Naive B cell (primary cell): ENCODE measurements around the gene PPP1R18. TPM values are rescaled to one million over a fixed set of nuclear protein-coding genes. Genes with fewer than 3 reads are reported as not detected.

Experiments
- polyA plus RNA-seq, 6 donors: library from polyadenylated mRNA; unstranded; fragments of 300-500 nt; fragmentation: Illumina TruSeq; gene quantifications; one replicate each; pipeline ENCODE4 v1.2.3, GENCODE V29; 2021; ENCODE audit warnings: low read depth in 6 of 6

Gene PPP1R18
- polyA plus RNA-seq, 6 donors from 2014 or later: 70.3 to 103 (median 82.6) TPM

Other genes starting within 250 kb of the PPP1R18 start
- 1,000 to 10,000 TPM; 2,024 to 3,192 (median 2,301) TPM for gene HLA-E, start 197.1 kb downstream of the PPP1R18 start, polyA plus RNA-seq
- 10 to 100 TPM; 23.8 to 47.4 (median 36.8) TPM for gene GNL1, start 130.2 kb downstream of the PPP1R18 start, polyA plus RNA-seq
- gene PRR3, start 129.3 kb downstream of the PPP1R18 start, polyA plus RNA-seq: 10 to 100 TPM in 4 of 6 donors, 1 to 10 TPM in 2; 8.1 to 14.2 (median 11.2) TPM
- 10 to 100 TPM; 11.5 to 31.0 (median 19.3) TPM for gene ABCF1, start 115.2 kb downstream of the PPP1R18 start, polyA plus RNA-seq
- 10 to 100 TPM in 5 of 6 donors, 1 to 10 TPM in 1; 7.8 to 27.9 (median 25.9) TPM for gene PPP1R10, start 69.4 kb downstream of the PPP1R18 start, polyA plus RNA-seq
- 100 to 1,000 TPM; 101 to 221 (median 142) TPM for gene MRPS18B, start 68.8 kb downstream of the PPP1R18 start, polyA plus RNA-seq
- gene ATAT1, start 59.8 kb downstream of the PPP1R18 start, polyA plus RNA-seq: 1 to 10 TPM in 5 of 6 donors, under 1 TPM in 1; 0.79 to 4.1 (median 2.0) TPM
- gene C6orf136, start 39.5 kb downstream of the PPP1R18 start, polyA plus RNA-seq: 10 to 100 TPM in 4 of 6 donors, 1 to 10 TPM in 2; 8.1 to 15.5 (median 12.2) TPM
- 10 to 100 TPM in 5 of 6 donors, 1 to 10 TPM in 1; 4.2 to 27.0 (median 16.1) TPM for gene DHX16, start 13.6 kb downstream of the PPP1R18 start, polyA plus RNA-seq
- gene NRM, start 4.3 kb upstream of the PPP1R18 start, polyA plus RNA-seq: 10 to 100 TPM; 37.3 to 72.1 (median 45.4) TPM
- 1 to 10 TPM; 2.0 to 8.3 (median 3.5) TPM for gene MDC1, start 30.6 kb upstream of the PPP1R18 start, polyA plus RNA-seq
- 100 to 1,000 TPM in 1 of 6 donors, 10 to 100 TPM in 5; 37.9 to 104 (median 73.3) TPM for gene TUBB, start 33.7 kb upstream of the PPP1R18 start, polyA plus RNA-seq
- gene FLOT1, start 56.0 kb upstream of the PPP1R18 start, polyA plus RNA-seq: 10 to 100 TPM; 43.5 to 65.2 (median 52.4) TPM
- under 1 TPM in 1 of 6 donors, not detected in 5; 0.31 TPM for gene IER3, start 57.9 kb upstream of the PPP1R18 start, polyA plus RNA-seq
- 1 to 10 TPM; 3.6 to 8.0 (median 4.4) TPM for gene DDR1, start 197.9 kb upstream of the PPP1R18 start, polyA plus RNA-seq
- gene GTF2H4, start 221.6 kb upstream of the PPP1R18 start, polyA plus RNA-seq: 10 to 100 TPM in 3 of 6 donors, 1 to 10 TPM in 3; 7.6 to 11.5 (median 9.6) TPM
- gene VARS2, start 227.6 kb upstream of the PPP1R18 start, polyA plus RNA-seq: 10 to 100 TPM in 5 of 6 donors, 1 to 10 TPM in 1; 1.2 to 28.4 (median 19.4) TPM
- under 1 TPM in 1 of 6 donors, not detected in 5; 0.38 TPM for gene SFTA2, start 245.5 kb upstream of the PPP1R18 start, polyA plus RNA-seq